Muscle layer of colon (tissue), 2 donors: ENCODE data around the gene KDM2A.
"Not testable (repeated sequence)": the region's sequence is repeated elsewhere in the genome, so short reads cannot be mapped to it uniquely, and the experiment has no call there.

ENCODE experiments used
- H3K27ac ChIP-seq: one replicate; pipeline ENCODE4 v1.7.0; 2013; ENCODE audit warnings: low read depth, mild to moderate bottlenecking, low read length, moderate library complexity
- H3K27me3 ChIP-seq, 2 donors: one replicate each; pipeline ENCODE4 v1.7.0; 2013; ENCODE audit warnings: low read length in 2 of 2, mild to moderate bottlenecking in 2 of 2; ENCODE audit not compliant: insufficient read depth in 2 of 2, control insufficient read depth in 1 of 2
- H3K36me3 ChIP-seq: one replicate; pipeline ENCODE4 v1.7.0; 2013; ENCODE audit warnings: mild to moderate bottlenecking, low read length; ENCODE audit not compliant: insufficient read depth
- H3K4me1 ChIP-seq: one replicate; pipeline ENCODE4 v1.7.0; 2013; ENCODE audit warnings: mild to moderate bottlenecking, low read length; ENCODE audit not compliant: insufficient read depth
- H3K4me3 ChIP-seq, 2 donors: one replicate each; pipeline ENCODE4 v1.7.0; 2013; ENCODE audit warnings: low read length in 2 of 2, low read depth in 1 of 2, mild to moderate bottlenecking in 1 of 2, moderate library complexity in 1 of 2
- H3K9ac ChIP-seq: one replicate; pipeline ENCODE4 v1.7.0; 2013; ENCODE audit warnings: low read length
- H3K9me3 ChIP-seq: one replicate; pipeline ENCODE4 v1.7.0; 2013; ENCODE audit warnings: mild to moderate bottlenecking, low read length
- donor health status: abdominal sarcoma.
- donor health status: Adenocarcinoma of cecum.

The KDM2A gene

DNA sequence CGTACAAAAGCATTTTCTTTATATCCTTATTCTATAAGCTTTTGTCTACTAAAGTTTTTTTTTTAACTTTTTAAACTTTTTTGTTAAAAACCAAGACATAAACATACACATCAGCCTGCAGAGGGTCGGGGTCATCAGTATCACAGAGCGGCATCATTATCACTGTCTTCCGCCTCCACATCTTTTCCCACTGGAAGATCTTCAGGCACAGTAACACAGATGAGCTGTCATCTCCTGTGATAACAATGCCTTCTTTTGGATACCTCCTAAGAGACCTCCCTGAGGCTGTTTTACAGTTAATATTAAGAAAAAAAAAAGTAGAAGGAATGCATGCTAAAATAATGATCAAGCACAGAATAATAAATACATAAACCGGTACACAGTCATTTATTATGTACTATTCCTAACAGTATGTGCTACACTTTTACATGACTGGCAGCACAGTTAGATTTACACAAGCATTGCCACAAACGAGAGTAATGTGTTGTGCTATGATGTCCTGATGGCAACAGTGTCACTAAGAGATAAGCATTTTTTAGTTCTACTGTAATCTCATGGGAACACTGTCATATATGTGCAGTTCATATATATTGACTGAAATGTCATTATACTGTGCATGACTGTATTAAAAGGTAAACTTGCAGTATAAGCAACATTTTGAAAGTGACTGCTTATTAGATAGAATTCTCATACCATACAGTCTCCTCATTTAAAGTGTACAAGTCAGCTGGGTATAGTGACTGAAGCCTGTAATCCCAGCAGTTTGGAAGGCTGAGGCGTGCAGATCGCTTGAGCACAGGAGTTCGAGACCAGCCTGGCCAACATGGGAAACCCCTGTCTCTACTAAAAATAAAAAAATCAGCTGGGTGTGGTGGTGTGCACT is 58.6 kb downstream of the KDM2A start:
- no peak overlapping the region for H3K4me3 ChIP-seq

DNA sequence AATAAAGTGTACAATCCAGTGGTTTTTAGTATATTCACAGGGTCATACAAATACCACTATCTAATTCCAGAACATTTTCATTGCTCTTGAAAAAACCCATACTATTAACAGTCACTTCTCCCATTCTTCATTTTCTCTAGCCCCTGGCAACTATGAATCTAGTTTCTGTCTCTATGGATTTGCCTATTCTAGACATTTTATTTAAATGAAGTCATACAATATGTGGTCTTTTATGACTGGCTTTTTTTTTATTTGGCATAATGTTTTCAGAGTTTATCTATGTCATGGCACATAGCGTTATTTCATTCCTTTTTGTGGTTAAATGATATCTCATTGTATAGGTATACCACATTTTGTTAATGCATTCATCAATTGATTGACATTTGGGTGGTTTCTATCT is 59.4 kb downstream of the KDM2A start:
- Histone ChIP-seq H3K4me1 (no peaks in the 10 kb centered on the region), H3K4me3 (no peak overlapping the region), H3K9me3 (no peaks in the 10 kb centered on the region), H3K27ac (no peak overlapping the region), H3K27me3 (no peaks in the 10 kb centered on the region), H3K9ac (no peak overlapping the region), H3K36me3 (peaks cover 27% of the 10 kb centered on the region)

More for the DNA sequence above, 58.6 kb downstream of the KDM2A start:
- Histone ChIP-seq H3K27ac (no peak overlapping the region), H3K4me1 (no peaks in the 10 kb centered on the region), H3K9ac (no peak overlapping the region), H3K36me3 (peaks cover 19% of the 10 kb centered on the region), H3K27me3 (no peaks in the 10 kb centered on the region), H3K9me3 (no peaks in the 10 kb centered on the region)

DNA sequence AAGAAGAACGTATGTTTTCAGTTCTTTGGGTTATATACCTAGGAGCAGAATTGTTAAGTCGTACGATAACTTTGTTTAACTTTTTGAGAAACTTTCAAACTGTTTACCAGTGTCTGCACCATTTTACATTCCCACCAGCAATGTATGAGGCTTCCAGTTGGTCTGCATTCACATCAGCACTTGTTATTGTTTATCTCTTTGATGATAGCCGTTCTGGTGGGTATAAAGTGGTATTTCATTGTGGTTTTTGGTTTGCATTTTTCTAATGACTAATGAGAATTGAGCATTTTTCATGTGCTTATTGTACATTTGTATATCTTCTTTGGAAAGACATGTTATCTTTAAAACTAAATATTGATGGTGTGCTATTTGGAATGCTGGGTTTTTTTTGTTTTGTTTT is 59.8 kb downstream of the KDM2A start:
- Histone ChIP-seq H3K4me1 (no peaks in the 10 kb centered on the region), H3K9me3 (no peaks in the 10 kb centered on the region), H3K27ac (no peak overlapping the region), H3K4me3 (no peak overlapping the region), H3K36me3 (peaks cover 29% of the 10 kb centered on the region), H3K27me3 (no peaks in the 10 kb centered on the region), H3K9ac (no peak overlapping the region)

DNA sequence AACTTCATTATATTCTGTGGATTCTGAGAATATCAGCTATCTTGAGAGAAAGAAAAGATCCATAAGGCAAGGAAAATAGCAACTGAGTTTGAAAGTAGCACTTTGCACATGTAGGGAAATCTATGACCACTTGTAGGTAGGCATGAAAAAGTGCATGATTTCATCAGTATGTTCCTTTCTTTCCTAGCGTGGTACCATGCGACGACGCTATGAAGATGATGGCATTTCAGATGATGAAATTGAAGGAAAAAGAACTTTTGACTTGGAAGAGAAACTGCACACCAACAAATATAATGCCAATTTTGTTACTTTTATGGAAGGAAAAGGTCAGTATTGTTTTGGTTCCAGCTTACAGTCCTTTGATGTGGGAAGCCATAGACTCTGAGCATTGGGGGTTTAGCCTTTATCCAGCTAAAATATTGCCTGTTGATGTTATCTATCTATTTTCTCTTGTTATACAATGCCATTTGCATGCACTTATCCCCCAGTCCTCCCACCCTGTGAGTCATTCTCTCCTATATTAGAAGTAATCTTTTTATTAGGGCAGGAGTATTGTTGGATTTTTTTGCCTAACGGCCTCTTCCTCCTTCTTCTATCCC is 60.9 kb downstream of the KDM2A start:
- no peaks in the 10 kb centered on the region for H3K9me3 ChIP-seq
- peaks cover 31% of the 10 kb centered on the region for H3K36me3 ChIP-seq
- no peak overlapping the region for H3K9ac ChIP-seq
- H3K27me3 ChIP-seq: no peaks in the 10 kb centered on the region
- no peaks in the 10 kb centered on the region for H3K4me1 ChIP-seq
- no peak overlapping the region for H3K27ac ChIP-seq
- H3K4me3 ChIP-seq: no peak overlapping the region

DNA sequence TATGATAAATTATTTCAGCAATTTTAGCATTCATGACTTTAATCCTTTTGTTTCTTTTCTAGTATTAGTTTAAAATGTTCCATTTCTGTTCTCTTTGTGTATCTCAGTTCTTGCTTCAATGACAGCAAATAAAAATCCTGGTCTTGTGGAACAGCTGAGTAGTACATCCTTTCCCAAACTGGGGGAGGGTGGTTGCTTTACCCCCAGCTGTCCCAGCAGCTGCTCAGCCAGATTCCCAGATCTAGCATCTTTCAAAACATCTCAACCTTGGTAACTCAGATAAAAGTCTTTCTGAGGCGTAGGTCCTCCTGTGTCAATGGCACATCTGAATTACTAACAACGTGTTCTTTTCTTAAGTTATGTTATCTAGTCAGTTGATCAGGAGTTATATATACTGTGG is 75.0 kb downstream of the KDM2A start:
- H3K36me3 ChIP-seq: peaks cover 24% of the 10 kb centered on the region
- H3K4me1 ChIP-seq: no peaks in the 10 kb centered on the region
- no peaks in the 10 kb centered on the region for H3K9me3 ChIP-seq
- no peak overlapping the region for H3K9ac ChIP-seq
- H3K27ac ChIP-seq: no peak overlapping the region
- no peaks in the 10 kb centered on the region for H3K27me3 ChIP-seq
- H3K4me3 ChIP-seq: no peak overlapping the region

DNA sequence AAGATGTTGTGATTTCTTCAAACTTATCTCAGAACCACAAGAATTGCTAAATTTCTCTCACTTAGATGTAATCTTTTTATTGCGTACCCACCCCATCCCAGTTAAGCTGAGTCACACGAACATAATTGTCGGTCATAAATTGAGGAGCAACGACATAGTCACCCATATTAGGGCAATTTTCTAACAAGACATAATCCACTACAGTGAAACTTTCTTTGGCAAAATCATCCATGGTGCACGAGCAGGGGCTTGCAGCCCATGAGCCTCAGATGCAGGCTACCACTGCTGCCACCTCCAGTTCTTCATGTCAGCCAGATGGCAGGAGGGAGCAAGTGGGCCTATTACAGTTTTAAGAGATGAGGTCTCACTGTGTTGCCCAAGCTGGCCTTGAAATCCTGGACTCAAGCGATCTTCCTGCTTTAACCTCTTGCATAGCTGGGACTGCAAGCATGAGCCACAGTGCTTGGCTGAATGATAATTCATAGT is 77.0 kb downstream of the KDM2A start:
- no peaks in the 10 kb centered on the region for H3K9me3 ChIP-seq
- peaks cover 28% of the 10 kb centered on the region for H3K36me3 ChIP-seq
- no peaks in the 10 kb centered on the region for H3K4me1 ChIP-seq
- H3K4me3 ChIP-seq: no peak overlapping the region
- H3K27ac ChIP-seq: no peak overlapping the region
- H3K9ac ChIP-seq: no peak overlapping the region
- H3K27me3 ChIP-seq: no peaks in the 10 kb centered on the region

DNA sequence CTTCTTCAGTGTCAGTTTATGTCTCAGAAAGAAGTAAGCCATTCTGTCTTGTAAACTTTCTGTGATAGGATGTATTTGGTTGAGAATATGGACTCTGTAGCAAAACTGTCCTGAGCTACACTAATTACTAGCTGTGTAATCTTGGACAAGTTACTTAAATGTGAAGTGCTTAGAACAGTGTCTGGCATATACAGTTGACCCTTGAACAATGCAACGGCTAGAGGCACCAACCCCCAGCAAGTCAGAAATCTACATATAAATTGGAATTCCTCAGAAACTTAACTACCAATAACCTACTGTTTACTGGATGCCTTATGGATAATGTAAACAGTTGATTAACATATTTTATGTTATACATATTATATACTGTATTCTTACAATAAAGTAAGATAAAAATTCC is 78.5 kb downstream of the KDM2A start:
- Histone ChIP-seq H3K4me3 (no peak overlapping the region), H3K9me3 (no peaks in the 10 kb centered on the region), H3K36me3 (peaks cover 28% of the 10 kb centered on the region), H3K27me3 (no peaks in the 10 kb centered on the region), H3K9ac (no peak overlapping the region), H3K4me1 (no peaks in the 10 kb centered on the region), H3K27ac (no peak overlapping the region)

DNA sequence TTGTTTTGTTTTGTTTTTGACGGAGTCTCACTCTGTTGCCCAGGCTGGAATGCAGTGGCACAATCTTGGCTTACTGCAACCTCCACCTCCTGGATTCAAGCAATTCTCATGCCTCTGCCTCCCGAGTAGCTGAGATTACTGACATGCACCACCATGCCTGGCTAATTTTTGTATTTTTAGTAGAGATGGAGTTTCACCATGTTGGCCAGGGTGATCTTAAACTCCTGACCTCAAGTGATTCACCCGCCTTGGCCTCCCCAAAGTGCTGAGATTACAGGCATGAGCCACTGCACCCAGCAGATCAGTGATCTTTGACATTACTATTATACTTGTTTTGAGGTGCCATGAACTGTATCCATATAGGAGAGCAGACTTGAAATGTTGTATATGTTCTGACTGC is 79.7 kb downstream of the KDM2A start:
- H3K27ac ChIP-seq, H3K9ac ChIP-seq, H3K4me3 ChIP-seq, H3K9me3 ChIP-seq, H3K4me1 ChIP-seq, H3K27me3 ChIP-seq: not testable (repeated sequence)
- peaks cover 28% of the 10 kb centered on the region for H3K36me3 ChIP-seq

DNA sequence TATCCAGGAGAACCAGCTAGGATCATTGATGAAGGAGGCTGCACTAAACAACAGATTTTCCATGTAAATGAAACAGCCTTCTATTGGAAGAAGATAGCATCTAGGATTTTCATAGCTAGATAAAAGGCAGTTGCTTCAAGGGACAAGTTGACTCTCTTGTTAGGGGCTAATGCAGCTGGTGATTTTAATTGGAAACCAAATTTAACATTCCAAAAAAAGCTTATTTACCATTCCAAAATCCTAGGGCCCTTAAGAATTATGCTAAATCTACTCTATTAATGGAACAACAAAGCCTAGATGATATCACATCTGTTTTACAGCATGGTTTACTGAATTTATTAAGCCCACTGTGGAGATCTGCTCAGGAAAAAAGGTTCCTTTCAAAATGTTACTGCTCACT is 80.7 kb downstream of the KDM2A start:
- Histone ChIP-seq H3K36me3 (peaks cover 20% of the 10 kb centered on the region), H3K27me3 (no peaks in the 10 kb centered on the region), H3K4me3 (no peak overlapping the region), H3K9me3 (no peaks in the 10 kb centered on the region), H3K27ac (no peak overlapping the region), H3K9ac (no peak overlapping the region), H3K4me1 (no peaks in the 10 kb centered on the region)

DNA sequence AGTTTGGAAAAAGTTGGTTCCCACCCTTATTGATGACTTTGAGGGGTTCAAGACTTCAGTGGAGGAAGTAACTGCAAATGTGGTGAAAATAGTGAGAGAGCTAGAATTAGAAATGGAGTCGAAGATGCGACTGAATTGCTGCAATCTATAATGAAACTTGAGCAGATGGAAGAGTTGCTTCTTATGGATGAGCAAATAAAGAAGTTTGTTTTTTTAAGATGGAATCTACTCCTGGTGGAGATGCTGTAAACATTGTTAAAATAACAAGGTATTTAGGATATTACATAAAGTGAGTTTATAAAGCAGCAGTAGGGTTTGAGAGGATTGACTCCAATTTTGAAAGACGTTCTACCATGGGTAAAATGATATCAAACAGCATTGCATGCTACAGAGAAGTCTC is 83.0 kb downstream of the KDM2A start:
- no peaks in the 10 kb centered on the region for H3K9me3 ChIP-seq
- H3K36me3 ChIP-seq: peaks cover 8% of the 10 kb centered on the region
- no peak overlapping the region for H3K9ac ChIP-seq
- H3K4me3 ChIP-seq: no peak overlapping the region
- H3K4me1 ChIP-seq: no peaks in the 10 kb centered on the region
- H3K27me3 ChIP-seq: no peaks in the 10 kb centered on the region
- no peak overlapping the region for H3K27ac ChIP-seq

DNA sequence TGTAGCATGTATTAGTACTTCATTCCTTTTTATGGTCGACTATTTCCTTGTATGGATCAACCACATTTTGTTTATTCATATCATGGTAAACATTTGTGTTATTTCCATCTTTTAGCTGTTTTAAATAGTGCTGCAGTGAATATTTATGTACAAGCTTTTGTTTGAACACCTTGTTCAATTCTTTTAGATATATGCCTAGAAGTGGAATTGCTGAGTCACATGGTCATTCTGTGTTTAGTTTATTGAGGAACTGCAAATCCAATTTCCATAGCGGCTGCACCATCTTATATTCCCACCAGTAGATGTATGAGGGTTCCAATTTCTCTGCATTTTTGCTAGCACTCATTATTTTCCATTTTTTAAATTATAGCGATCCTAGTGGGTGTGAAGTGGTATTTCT is 85.8 kb downstream of the KDM2A start:
- H3K36me3 ChIP-seq: peaks cover 14% of the 10 kb centered on the region
- no peak overlapping the region for H3K9ac ChIP-seq
- no peaks in the 10 kb centered on the region for H3K27me3 ChIP-seq
- no peak overlapping the region for H3K27ac ChIP-seq
- H3K4me1 ChIP-seq: no peaks in the 10 kb centered on the region
- no peak overlapping the region for H3K4me3 ChIP-seq
- no peaks in the 10 kb centered on the region for H3K9me3 ChIP-seq

DNA sequence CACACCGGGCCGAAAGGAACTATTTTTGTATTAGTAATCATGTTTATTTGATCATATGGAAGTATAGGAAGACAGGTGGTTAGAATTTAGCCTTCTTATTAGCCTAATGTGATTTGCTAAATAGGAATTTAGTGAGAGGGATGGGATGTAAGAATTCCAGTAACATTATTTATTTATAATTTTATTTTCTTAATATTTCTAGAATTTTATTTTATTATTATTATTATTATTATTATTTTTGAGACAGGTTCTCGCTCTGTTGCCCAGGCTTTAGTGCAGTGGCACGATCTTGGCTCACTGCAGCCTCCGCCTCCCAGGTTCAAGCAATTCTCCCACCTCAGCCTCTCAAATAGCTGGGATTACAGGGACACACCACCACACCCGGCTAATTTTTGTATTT is 90.2 kb downstream of the KDM2A start:
- H3K4me3 ChIP-seq, H3K9ac ChIP-seq, H3K27me3 ChIP-seq, H3K27ac ChIP-seq, H3K4me1 ChIP-seq, H3K9me3 ChIP-seq: not testable (repeated sequence)
- peaks cover 21% of the 10 kb centered on the region for H3K36me3 ChIP-seq
